Stimulated activated effector memory CD8-positive, alpha-beta T cell treated with anti-CD3 and anti-CD28 coated beads, Interleukin-12 subunit alpha, Interleukin-12 subunit beta, amount 100 ng/mL, for 72 hours (primary cell): Measurements from ENCODE around the gene FBXW11.

Experiments
- ATAC-seq: fragments of 150-1000 bp; cut with Tn5 transposase; 2 replicates; pipeline ENCODE4 v1.10.0; 2021
- DNase-seq, 2 donors: peaks; one replicate each; pipeline ENCODE4 v3.0.0; 2021 to 2022; ENCODE audit warnings: low spot score in 2 of 2
- H3K27ac Mint-ChIP-seq: one replicate; pipeline ENCODE4 v1.8.0; 2022; ENCODE audit warnings: mild to moderate bottlenecking, mixed read lengths
- H3K36me3 Mint-ChIP-seq: one replicate; pipeline ENCODE4 v1.8.0; 2022; ENCODE audit warnings: mild to moderate bottlenecking, mixed read lengths
- H3K4me1 Mint-ChIP-seq: one replicate; pipeline ENCODE4 v1.8.0; 2022; ENCODE audit warnings: mixed read lengths
- H3K4me3 Mint-ChIP-seq: one replicate; pipeline ENCODE4 v1.8.0; 2022; ENCODE audit warnings: mild to moderate bottlenecking, mixed read lengths
- H3K9me3 Mint-ChIP-seq: one replicate; pipeline ENCODE4 v1.8.0; 2022; ENCODE audit warnings: mixed read lengths

Gene FBXW11

GRCh38 chr5:172006321-172007174 is at the start of gene FBXW11:
TSS of gene FBXW11 (minus strand) at chr5:172006638. CDS start at chr5:172006502, 136 bp downstream.
- peak within 1 kb of the TSS; percentile 95 for H3K4me3 Mint-ChIP-seq
- peak; percentile 88 to 96 for DNase-seq

GRCh38 chr5:172055996-172056395 is 49.6 kb upstream of the FBXW11 start:
- no peaks in the 10 kb centered on the region for H3K9me3 Mint-ChIP-seq
- DNase-seq (no peak), ATAC-seq (no peak)
- H3K4me1 Mint-ChIP-seq = peaks cover 22% of the 10 kb centered on the region
- peaks cover 100% of the 10 kb centered on the region for H3K36me3 Mint-ChIP-seq
- H3K4me3 Mint-ChIP-seq = no peak overlapping the region
- peak overlapping the region; percentile 82 for H3K27ac Mint-ChIP-seq

More at GRCh38 chr5:172006321-172007174, at the start of gene FBXW11:
- peak; percentile 91 for ATAC-seq
- H3K36me3 Mint-ChIP-seq = peaks cover 30% of the 10 kb centered on the region
- H3K27ac Mint-ChIP-seq = peak within 1 kb of the TSS; percentile 98
- H3K4me1 Mint-ChIP-seq = peaks cover 55% of the 10 kb centered on the region
- no peaks in the 10 kb centered on the region for H3K9me3 Mint-ChIP-seq

GRCh38 chr5:172055421-172055820 is 49.0 kb upstream of the FBXW11 start:
- Mint-ChIP-seq H3K9me3 (no peaks in the 10 kb centered on the region), H3K27ac (peak overlapping the region; percentile 82), H3K4me1 (peaks cover 22% of the 10 kb centered on the region), H3K36me3 (peaks cover 100% of the 10 kb centered on the region), H3K4me3 (no peak overlapping the region)
- ATAC-seq (no peak), DNase-seq (no peak)

- Mint-ChIP-seq H3K4me3 (no peak overlapping the region), H3K27ac (peak overlapping the region; percentile 82), H3K4me1 (peaks cover 20% of the 10 kb centered on the region), H3K36me3 (peaks cover 100% of the 10 kb centered on the region), H3K9me3 (no peaks in the 10 kb centered on the region)
- DNase-seq (no peak), ATAC-seq (no peak)
Measured at GRCh38 chr5:172054611-172055153, 48.2 kb upstream of the FBXW11 start.

- ATAC-seq = no peak
- Mint-ChIP-seq H3K4me3 (no peak overlapping the region), H3K27ac (peak overlapping the region; percentile 82), H3K4me1 (peaks cover 31% of the 10 kb centered on the region), H3K36me3 (peaks cover 100% of the 10 kb centered on the region), H3K9me3 (no peaks in the 10 kb centered on the region)
- DNase-seq = no peak
Measured at GRCh38 chr5:172052450-172053236, 46.2 kb upstream of the FBXW11 start.

GRCh38 chr5:172051643-172052339 is 45.4 kb upstream of the FBXW11 start:
- ATAC-seq (no peak), DNase-seq (no peak)
- Mint-ChIP-seq H3K36me3 (peaks cover 100% of the 10 kb centered on the region), H3K9me3 (no peaks in the 10 kb centered on the region), H3K27ac (peak overlapping the region; percentile 67), H3K4me1 (peaks cover 23% of the 10 kb centered on the region), H3K4me3 (no peak overlapping the region)

GRCh38 chr5:172050080-172050479 is 43.6 kb upstream of the FBXW11 start:
- H3K4me1 Mint-ChIP-seq = peaks cover 18% of the 10 kb centered on the region
- H3K27ac Mint-ChIP-seq = no peak overlapping the region
- H3K4me3 Mint-ChIP-seq = no peak overlapping the region
- no peaks in the 10 kb centered on the region for H3K9me3 Mint-ChIP-seq
- peaks cover 100% of the 10 kb centered on the region for H3K36me3 Mint-ChIP-seq
- no peak for DNase-seq
- no peak for ATAC-seq

GRCh38 chr5:172049226-172049796 is 42.9 kb upstream of the FBXW11 start:
- DNase-seq (no peak), ATAC-seq (no peak)
- H3K4me3 Mint-ChIP-seq = no peak overlapping the region
- H3K36me3 Mint-ChIP-seq = peaks cover 100% of the 10 kb centered on the region
- peaks cover 20% of the 10 kb centered on the region for H3K4me1 Mint-ChIP-seq
- peak overlapping the region; percentile 87 for H3K27ac Mint-ChIP-seq
- no peaks in the 10 kb centered on the region for H3K9me3 Mint-ChIP-seq

- Mint-ChIP-seq H3K27ac (peak overlapping the region; percentile 87), H3K4me3 (no peak overlapping the region), H3K36me3 (peaks cover 100% of the 10 kb centered on the region), H3K4me1 (peaks cover 20% of the 10 kb centered on the region), H3K9me3 (no peaks in the 10 kb centered on the region)
- ATAC-seq (no peak), DNase-seq (no peak)
Measured at GRCh38 chr5:172048539-172049101, 42.2 kb upstream of the FBXW11 start.

- no peak for ATAC-seq
- peak overlapping the region; percentile 87 for H3K27ac Mint-ChIP-seq
- H3K36me3 Mint-ChIP-seq = peaks cover 100% of the 10 kb centered on the region
- DNase-seq = no peak
- peaks cover 20% of the 10 kb centered on the region for H3K4me1 Mint-ChIP-seq
- no peaks in the 10 kb centered on the region for H3K9me3 Mint-ChIP-seq
- H3K4me3 Mint-ChIP-seq = no peak overlapping the region
Measured at GRCh38 chr5:172048170-172048422, 41.7 kb upstream of the FBXW11 start.

- H3K4me3 Mint-ChIP-seq = no peak overlapping the region
- no peaks in the 10 kb centered on the region for H3K9me3 Mint-ChIP-seq
- no peak for DNase-seq
- ATAC-seq = no peak
- H3K4me1 Mint-ChIP-seq = peaks cover 20% of the 10 kb centered on the region
- H3K27ac Mint-ChIP-seq = peak overlapping the region; percentile 87
- peaks cover 99% of the 10 kb centered on the region for H3K36me3 Mint-ChIP-seq
Measured at GRCh38 chr5:172046593-172046992, 40.2 kb upstream of the FBXW11 start.

- Mint-ChIP-seq H3K4me3 (no peak overlapping the region), H3K36me3 (peaks cover 86% of the 10 kb centered on the region), H3K9me3 (no peaks in the 10 kb centered on the region), H3K4me1 (peaks cover 22% of the 10 kb centered on the region), H3K27ac (peak overlapping the region; percentile 80)
- DNase-seq = no peak
- ATAC-seq = no peak
Measured at GRCh38 chr5:172045315-172045632, 38.8 kb upstream of the FBXW11 start.

- H3K4me1 Mint-ChIP-seq = peaks cover 27% of the 10 kb centered on the region
- DNase-seq = no peak
- H3K9me3 Mint-ChIP-seq = no peaks in the 10 kb centered on the region
- peak overlapping the region; percentile 80 for H3K27ac Mint-ChIP-seq
- peaks cover 81% of the 10 kb centered on the region for H3K36me3 Mint-ChIP-seq
- no peak overlapping the region for H3K4me3 Mint-ChIP-seq
- no peak for ATAC-seq
Measured at GRCh38 chr5:172044631-172045314, 38.3 kb upstream of the FBXW11 start.

GRCh38 chr5:172043865-172044264 is 37.4 kb upstream of the FBXW11 start:
- Mint-ChIP-seq H3K9me3 (no peaks in the 10 kb centered on the region), H3K4me3 (no peak overlapping the region), H3K27ac (peak overlapping the region; percentile 80), H3K4me1 (peaks cover 21% of the 10 kb centered on the region), H3K36me3 (peaks cover 72% of the 10 kb centered on the region)
- DNase-seq = no peak
- no peak for ATAC-seq
